Measurements from ENCODE around the gene XPO6.
A peak's percentile ranks its signal among the peaks of the same experiment; 100 is the strongest.

XPO6 gene

DNA sequence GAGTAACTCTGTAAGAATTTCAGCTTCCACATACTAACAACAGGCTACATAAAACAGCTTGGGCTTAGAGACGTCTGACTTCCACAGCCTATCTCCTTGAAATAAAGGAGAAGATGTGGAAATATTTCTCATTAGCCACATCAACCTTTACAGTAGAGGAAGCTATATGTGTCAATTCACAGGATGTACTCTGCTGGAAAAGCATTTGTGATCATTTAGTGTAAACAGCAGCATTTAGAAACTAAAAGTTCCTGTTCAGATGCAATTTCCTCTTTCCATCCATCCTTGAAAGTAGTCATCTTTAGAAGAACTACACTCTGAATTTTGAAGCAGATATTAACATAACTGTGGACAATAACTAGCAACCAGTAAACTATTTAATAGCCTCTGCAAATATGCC is 46.2 kb downstream of the XPO6 start:
- ChIA-PET CTCF (no interaction called here), POLR2A (no interaction called here)
- Histone ChIP-seq H3K9me3 (ENCODE audit: control insufficient read depth, insufficient read depth, low read depth, low read length) (no peaks in the 10 kb centered on the region), H3K27ac (ENCODE audit: extremely low read depth, low read depth, low read length) (no peak overlapping the region), H3K4me3 (ENCODE audit: low read depth, low read length) (no peak overlapping the region), H3K36me3 (ENCODE audit: control insufficient read depth in 2 of 2, insufficient read depth in 1 of 2, low read length in 2 of 2) (peaks cover 33 to 70% of the 10 kb centered on the region in 2 experiments; a peak in 2 of 3 replicates), H3K4me1 (ENCODE audit: control insufficient read depth, insufficient read depth, low read length) (no peaks in the 10 kb centered on the region; the same call in 1 of the 2 replicates)
- TF ChIP-seq KLF8 (tag by site-specific recombination; IDR thresholded peaks at IDR 0.05), result no peak
- TF ChIP-seq GLIS2 (tag by site-specific recombination; IDR thresholded peaks at IDR 0.05), result no peak
- TF ChIP-seq, protein P1, sequence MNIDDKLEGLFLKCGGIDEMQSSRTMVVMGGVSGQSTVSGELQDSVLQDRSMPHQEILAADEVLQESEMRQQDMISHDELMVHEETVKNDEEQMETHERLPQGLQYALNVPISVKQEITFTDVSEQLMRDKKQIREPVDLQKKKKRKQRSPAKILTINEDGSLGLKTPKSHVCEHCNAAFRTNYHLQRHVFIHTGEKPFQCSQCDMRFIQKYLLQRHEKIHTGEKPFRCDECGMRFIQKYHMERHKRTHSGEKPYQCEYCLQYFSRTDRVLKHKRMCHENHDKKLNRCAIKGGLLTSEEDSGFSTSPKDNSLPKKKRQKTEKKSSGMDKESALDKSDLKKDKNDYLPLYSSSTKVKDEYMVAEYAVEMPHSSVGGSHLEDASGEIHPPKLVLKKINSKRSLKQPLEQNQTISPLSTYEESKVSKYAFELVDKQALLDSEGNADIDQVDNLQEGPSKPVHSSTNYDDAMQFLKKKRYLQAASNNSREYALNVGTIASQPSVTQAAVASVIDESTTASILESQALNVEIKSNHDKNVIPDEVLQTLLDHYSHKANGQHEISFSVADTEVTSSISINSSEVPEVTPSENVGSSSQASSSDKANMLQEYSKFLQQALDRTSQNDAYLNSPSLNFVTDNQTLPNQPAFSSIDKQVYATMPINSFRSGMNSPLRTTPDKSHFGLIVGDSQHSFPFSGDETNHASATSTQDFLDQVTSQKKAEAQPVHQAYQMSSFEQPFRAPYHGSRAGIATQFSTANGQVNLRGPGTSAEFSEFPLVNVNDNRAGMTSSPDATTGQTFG (tag by site-specific recombination; IDR thresholded peaks at IDR 0.05; ENCODE audit: borderline replicate concordance), result no peak
- no peak for TF ChIP-seq ZNF146 (tag by site-specific recombination; IDR thresholded peaks at IDR 0.05)
- no peak for TF ChIP-seq ZNF202 (tag by site-specific recombination; IDR thresholded peaks at IDR 0.05; ENCODE audit: borderline replicate concordance)
- TF ChIP-seq ZBTB8A (tag by site-specific recombination; IDR thresholded peaks at IDR 0.05), result no peak
- no peak for TF ChIP-seq ZNF623 (tag by site-specific recombination; IDR thresholded peaks at IDR 0.05)
- TF ChIP-seq ZNF670 (tag by site-specific recombination; IDR thresholded peaks at IDR 0.05; ENCODE audit: low read depth), result no peak
- no peak for TF ChIP-seq ZBTB44 (tag by site-specific recombination; IDR thresholded peaks at IDR 0.05)
- TF ChIP-seq ZNF132 (tag by site-specific recombination; IDR thresholded peaks at IDR 0.05; ENCODE audit: borderline replicate concordance), result no peak
- TF ChIP-seq ZNF843 (tag by site-specific recombination; IDR thresholded peaks at IDR 0.05), result no peak
- no peak for TF ChIP-seq ZNF654 (tag by site-specific recombination; IDR thresholded peaks at IDR 0.05; ENCODE audit: low read depth)
- TF ChIP-seq, protein P2, sequence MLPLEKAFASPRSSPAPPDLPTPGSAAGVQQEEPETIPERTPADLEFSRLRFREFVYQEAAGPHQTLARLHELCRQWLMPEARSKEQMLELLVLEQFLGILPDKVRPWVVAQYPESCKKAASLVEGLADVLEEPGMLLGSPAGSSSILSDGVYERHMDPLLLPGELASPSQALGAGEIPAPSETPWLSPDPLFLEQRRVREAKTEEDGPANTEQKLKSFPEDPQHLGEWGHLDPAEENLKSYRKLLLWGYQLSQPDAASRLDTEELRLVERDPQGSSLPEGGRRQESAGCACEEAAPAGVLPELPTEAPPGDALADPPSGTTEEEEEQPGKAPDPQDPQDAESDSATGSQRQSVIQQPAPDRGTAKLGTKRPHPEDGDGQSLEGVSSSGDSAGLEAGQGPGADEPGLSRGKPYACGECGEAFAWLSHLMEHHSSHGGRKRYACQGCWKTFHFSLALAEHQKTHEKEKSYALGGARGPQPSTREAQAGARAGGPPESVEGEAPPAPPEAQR (tag by site-specific recombination; IDR thresholded peaks at IDR 0.05), result no peak
- no peak for TF ChIP-seq BCL11A (tag by site-specific recombination; IDR thresholded peaks at IDR 0.05; ENCODE audit: low read depth)
- no peak for TF ChIP-seq HOXA7 (CRISPR knock-in tag; IDR thresholded peaks at IDR 0.05; ENCODE audit: borderline replicate concordance)
- no peak for TF ChIP-seq ZNF214 (tag by site-specific recombination; IDR thresholded peaks at IDR 0.05; ENCODE audit: borderline replicate concordance)
- no peak for TF ChIP-seq ZNF549 (tag by site-specific recombination; IDR thresholded peaks at IDR 0.05)

GRCh38 chr16:28164140-28164539 is 47.6 kb downstream of the XPO6 start:
- Histone ChIP-seq H3K36me3 (ENCODE audit: control insufficient read depth in 2 of 2, insufficient read depth in 1 of 2, low read length in 2 of 2) (peaks cover 29 to 56% of the 10 kb centered on the region in 2 experiments; a peak in 2 of 3 replicates), H3K9me3 (ENCODE audit: control insufficient read depth, insufficient read depth, low read depth, low read length) (no peaks in the 10 kb centered on the region), H3K27ac (ENCODE audit: extremely low read depth, low read depth, low read length) (peak overlapping the region; percentile 50; the same call in 1 of the 2 replicates), H3K4me1 (ENCODE audit: control insufficient read depth, insufficient read depth, low read length) (no peaks in the 10 kb centered on the region; the same call in 1 of the 2 replicates), H3K4me3 (ENCODE audit: low read depth, low read length) (no peak overlapping the region)
- POLR2A ChIA-PET, result no interaction called here
- CTCF ChIA-PET, result interaction anchor here (0.6 to 0.8 kb wide), 3 partner anchors 23 to 390 kb away, joined by 3 to 4 read pairs (median 3); partner anchors contain the start of gene SGF29
- TF ChIP-seq, protein P3, sequence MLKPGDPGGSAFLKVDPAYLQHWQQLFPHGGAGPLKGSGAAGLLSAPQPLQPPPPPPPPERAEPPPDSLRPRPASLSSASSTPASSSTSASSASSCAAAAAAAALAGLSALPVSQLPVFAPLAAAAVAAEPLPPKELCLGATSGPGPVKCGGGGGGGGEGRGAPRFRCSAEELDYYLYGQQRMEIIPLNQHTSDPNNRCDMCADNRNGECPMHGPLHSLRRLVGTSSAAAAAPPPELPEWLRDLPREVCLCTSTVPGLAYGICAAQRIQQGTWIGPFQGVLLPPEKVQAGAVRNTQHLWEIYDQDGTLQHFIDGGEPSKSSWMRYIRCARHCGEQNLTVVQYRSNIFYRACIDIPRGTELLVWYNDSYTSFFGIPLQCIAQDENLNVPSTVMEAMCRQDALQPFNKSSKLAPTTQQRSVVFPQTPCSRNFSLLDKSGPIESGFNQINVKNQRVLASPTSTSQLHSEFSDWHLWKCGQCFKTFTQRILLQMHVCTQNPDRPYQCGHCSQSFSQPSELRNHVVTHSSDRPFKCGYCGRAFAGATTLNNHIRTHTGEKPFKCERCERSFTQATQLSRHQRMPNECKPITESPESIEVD (tag by site-specific recombination; IDR thresholded peaks at IDR 0.05), result peak; percentile 99
- TF ChIP-seq KLF10 (tag by site-specific recombination; IDR thresholded peaks at IDR 0.05) (0 out of 2 replicates have a peak, but pooled peaks have one; percentile 22), ZNF132 (tag by site-specific recombination; IDR thresholded peaks at IDR 0.05; ENCODE audit: borderline replicate concordance) (0 out of 2 replicates have a peak, but pooled peaks have one; percentile 13), ATF2 (tag by site-specific recombination; IDR thresholded peaks at IDR 0.05; ENCODE audit: low read depth) (peak; percentile 79), ZNF521 (tag by site-specific recombination; IDR thresholded peaks at IDR 0.05) (no peak), ZEB2 (tag by site-specific recombination; IDR thresholded peaks at IDR 0.05) (peak; percentile 60; the same call in 1 of the 2 replicates), ZNF623 (tag by site-specific recombination; IDR thresholded peaks at IDR 0.05) (no peak), ZFP69B (tag by site-specific recombination; IDR thresholded peaks at IDR 0.05) (peak; percentile 82), PRDM1 (tag by site-specific recombination; IDR thresholded peaks at IDR 0.05) (peak; percentile 82; the same call in 1 of the 2 replicates), ZNF692 (tag by site-specific recombination; IDR thresholded peaks at IDR 0.05) (peak; percentile 90)

Measured in HEK293 (cell line).